Fibroblast of lung (primary cell): ENCODE measurements around the gene SYCP1. TPM values are rescaled to one million over a fixed set of nuclear protein-coding genes. Genes with fewer than 3 reads are reported as not detected.
"Not testable (repeated sequence)": the region's sequence is repeated elsewhere in the genome, so short reads cannot be mapped to it uniquely, and the experiment has no call there.

ENCODE experiments used
- DNase-seq, 2 donors: peaks; one replicate each; pipeline versions ENCODE4 v3.0.0 to v3.0.0-alpha.2; 2010; ENCODE audit warnings: low read depth in 2 of 2
- H2AFZ ChIP-seq: 2 replicates; pipeline ENCODE4 v1.5.1; 2012; ENCODE audit warnings: low read length, control low read depth, inconsistent platforms
- H3K27ac ChIP-seq: 2 replicates; pipeline ENCODE4 v1.5.1; 2011; ENCODE audit warnings: low read length, control low read depth; ENCODE audit not compliant: insufficient read depth
- H3K27me3 ChIP-seq: 2 replicates; pipeline ENCODE4 v1.5.1; 2011; ENCODE audit warnings: mild to moderate bottlenecking, low read length; ENCODE audit not compliant: control insufficient read depth, insufficient read depth
- H3K36me3 ChIP-seq: 2 replicates; pipeline ENCODE4 v1.5.1; 2011; ENCODE audit warnings: low read length; ENCODE audit not compliant: control insufficient read depth, insufficient read depth
- H3K4me1 ChIP-seq: 2 replicates; pipeline ENCODE4 v1.5.1; 2011; ENCODE audit warnings: low read length; ENCODE audit not compliant: control insufficient read depth, insufficient read depth; ENCODE audit errors: extremely low read depth
- H3K4me2 ChIP-seq: 2 replicates; pipeline ENCODE4 v1.5.1; 2011; ENCODE audit warnings: low read length, control low read depth; ENCODE audit not compliant: insufficient read depth; ENCODE audit errors: extremely low read depth
- H3K4me3 ChIP-seq, 4 experiments: fragments of 200-600 bp in 1 of 4; sonication (generic) in 1 of 4; replicated peaks in 1 of 4; 2 replicates each; pipeline ENCODE4 v1.5.1; 2011 to 2016; ENCODE audit warnings: low read length in 4 of 4, low read depth in 3 of 4, mild to moderate bottlenecking in 3 of 4, control low read depth in 2 of 4, inconsistent platforms in 1 of 4, mixed read lengths in 1 of 4; ENCODE audit not compliant: insufficient read depth in 1 of 4; ENCODE audit errors: control extremely low read depth in 1 of 4
- H3K79me2 ChIP-seq: 2 replicates; pipeline ENCODE4 v1.5.1; 2012; ENCODE audit warnings: mild to moderate bottlenecking, low read length, inconsistent platforms; ENCODE audit not compliant: control insufficient read depth, insufficient read depth
- H3K9ac ChIP-seq: 2 replicates; pipeline ENCODE4 v1.5.1; 2011; ENCODE audit warnings: mild to moderate bottlenecking, low read length, control low read depth; ENCODE audit not compliant: insufficient read depth
- H3K9me3 ChIP-seq: 2 replicates; pipeline ENCODE4 v1.5.1; 2012; ENCODE audit warnings: low read depth, low read length; ENCODE audit not compliant: control insufficient read depth, insufficient read depth
- H4K20me1 ChIP-seq: 2 replicates; pipeline ENCODE4 v1.5.1; 2011; ENCODE audit warnings: low read length; ENCODE audit not compliant: control insufficient read depth, insufficient read depth; ENCODE audit errors: extremely low read depth
- CTCF ChIP-seq, 2 donors: IDR thresholded peaks in 1 of 2; conservative IDR thresholded peaks in 1 of 2; 1 replicate in 1 of 2; 2 replicates in 1 of 2; pipeline ENCODE4 v1.5.1; 2011 to 2012; ENCODE audit warnings: low read length in 2 of 2, control low read depth in 1 of 2, inconsistent platforms in 1 of 2, low read depth in 1 of 2, mild to moderate bottlenecking in 1 of 2
- EZH2 ChIP-seq: IDR thresholded peaks from 2 replicates; pipeline ENCODE4 v1.5.1; 2012; ENCODE audit warnings: low read length, control low read depth, mild to moderate bottlenecking; ENCODE audit errors: missing control alignments
- polyA plus RNA-seq, 2 donors: library from polyadenylated mRNA; depleted of rRNA in 1 of 2; stranded (reverse) in 1 of 2; unstranded in 1 of 2; fragments of >200 nt; gene quantifications; 2 replicates each; pipeline ENCODE4 v1.2.1, GENCODE V29; 2011 to 2012; ENCODE audit warnings: missing spikeins in 1 of 2
- total RNA-seq: library from RNA; depleted of rRNA; stranded (reverse); fragments of >200 nt; gene quantifications from 2 replicates; pipeline ENCODE4 v1.2.1, GENCODE V29; 2014

The SYCP1 gene
- total and polyA plus RNA-seq, 2 donors (not counting 1 experiment from before 2014, with no cell fraction given) = not detected

GRCh38 chr1:114820392-114820791 lies 34.3 kb upstream of the SYCP1 start:
- H4K20me1 ChIP-seq = no peaks in the 10 kb centered on the region

GRCh38 chr1:114821978-114822377 lies 32.7 kb upstream of the SYCP1 start:
- Histone ChIP-seq H3K9me3 (no peaks in the 10 kb centered on the region), H3K4me3 (no peak overlapping the region), H2AFZ (no peak overlapping the region), H4K20me1 (no peaks in the 10 kb centered on the region), H3K4me2 (no peak overlapping the region), H3K27ac (no peak overlapping the region), H3K27me3 (no peaks in the 10 kb centered on the region), H3K4me1 (no peaks in the 10 kb centered on the region), H3K79me2 (no peaks in the 10 kb centered on the region), H3K36me3 (no peaks in the 10 kb centered on the region), H3K9ac (no peak overlapping the region)
- TF ChIP-seq CTCF (conservative IDR thresholded peaks at IDR 0.05 in 1 of 2, IDR thresholded peaks at IDR 0.05 in 1 of 2; ENCODE audit: low read depth in 1 of 2, low read length in 2 of 2) (no peak), EZH2 (no peak)
- DNase-seq = no peak

More at GRCh38 chr1:114820392-114820791, 34.3 kb upstream of the SYCP1 start:
- TF ChIP-seq CTCF (conservative IDR thresholded peaks at IDR 0.05 in 1 of 2, IDR thresholded peaks at IDR 0.05 in 1 of 2; ENCODE audit: low read depth in 1 of 2, low read length in 2 of 2) (no peak), EZH2 (no peak)
- Histone ChIP-seq H3K4me3 (no peak overlapping the region), H3K4me1 (no peaks in the 10 kb centered on the region), H3K9me3 (no peaks in the 10 kb centered on the region), H3K36me3 (no peaks in the 10 kb centered on the region), H3K27me3 (no peaks in the 10 kb centered on the region), H3K79me2 (no peaks in the 10 kb centered on the region), H3K4me2 (no peak overlapping the region), H3K27ac (no peak overlapping the region), H2AFZ (no peak overlapping the region), H3K9ac (no peak overlapping the region)
- DNase-seq = no peak

- Histone ChIP-seq H3K27me3 (no peaks in the 10 kb centered on the region), H3K4me2 (no peak overlapping the region), H3K27ac (no peak overlapping the region), H3K79me2 (no peaks in the 10 kb centered on the region), H3K4me1 (no peaks in the 10 kb centered on the region), H3K4me3 (no peak overlapping the region), H3K9me3 (no peaks in the 10 kb centered on the region), H2AFZ (no peak overlapping the region), H3K36me3 (no peaks in the 10 kb centered on the region), H3K9ac (no peak overlapping the region), H4K20me1 (no peaks in the 10 kb centered on the region)
- no peak for TF ChIP-seq EZH2
- TF ChIP-seq CTCF (conservative IDR thresholded peaks at IDR 0.05 in 1 of 2, IDR thresholded peaks at IDR 0.05 in 1 of 2; ENCODE audit: low read depth in 1 of 2, low read length in 2 of 2) = no peak
- DNase-seq = peak in 1 of 2 donors; percentile 15
These were observed 26.4 kb upstream of the SYCP1 start for GRCh38 chr1:114828251-114828650.

- H3K36me3 ChIP-seq, H3K4me1 ChIP-seq, H3K9ac ChIP-seq, H3K27ac ChIP-seq, H3K27me3 ChIP-seq, H4K20me1 ChIP-seq, H3K4me2 ChIP-seq, DNase-seq, H3K4me3 ChIP-seq, H3K79me2 ChIP-seq, H2AFZ ChIP-seq, H3K9me3 ChIP-seq: not testable (repeated sequence)
These were observed 24.6 kb upstream of the SYCP1 start for GRCh38 chr1:114830075-114830474.
